Vagina (tissue), 2 donors: ENCODE measurements around the gene SRSF2. TPM values are rescaled to one million over a fixed set of nuclear protein-coding genes. Genes with fewer than 3 reads are reported as not detected.
A peak's percentile ranks its signal among the peaks of the same experiment; 100 is the strongest.
"Not testable (repeated sequence)": the region's sequence is repeated elsewhere in the genome, so short reads cannot be mapped to it uniquely, and the experiment has no call there.

Experiments used
- DNase-seq, 2 donors: peaks; one replicate each; pipeline ENCODE4 v3.0.0-alpha.2; 2017; ENCODE audit errors: extremely low spot score in 2 of 2
- H3K27ac ChIP-seq: fragments of 200-600 bp; sonication (generic); one replicate; pipeline ENCODE4 v1.5.1; 2019
- H3K27me3 ChIP-seq: fragments of 200-600 bp; sonication (generic); one replicate; pipeline ENCODE4 v1.5.1; 2019
- H3K36me3 ChIP-seq, 2 donors: fragments of 200-600 bp; sonication (generic); one replicate each; pipeline ENCODE4 v1.5.1; 2017 to 2019
- H3K4me1 ChIP-seq: fragments of 200-600 bp; sonication (generic); one replicate; pipeline ENCODE4 v1.5.1; 2019
- H3K4me3 ChIP-seq, 2 donors: fragments of 200-600 bp; sonication (generic); 1 replicate in 1 of 2; 2 replicates in 1 of 2; pipeline ENCODE4 v1.5.1; 2016 to 2019
- H3K9me3 ChIP-seq: fragments of 200-600 bp; sonication (generic); one replicate; pipeline ENCODE4 v1.5.1; 2019
- CTCF ChIP-seq, 3 experiments: fragments of 450-650 bp in 2 of 3; fragments of 200-600 bp in 1 of 3; sonication (generic) in 1 of 3; IDR thresholded peaks; one replicate each; pipeline ENCODE4 v1.5.1; 2017 to 2019; ENCODE audit warnings: antibody characterized with exemption in 3 of 3, mild to moderate bottlenecking in 2 of 3, moderate library complexity in 2 of 3
- POLR2A ChIP-seq, 2 donors: fragments of 450-650 bp; IDR thresholded peaks; one replicate each; pipeline ENCODE4 v1.6.1; 2017; ENCODE audit warnings: antibody characterized with exemption in 2 of 2, mild to moderate bottlenecking in 2 of 2, moderate library complexity in 2 of 2
- POLR2AphosphoS5 ChIP-seq, 2 donors: sonication (generic); formaldehyde crosslinking; IDR thresholded peaks; one replicate each; pipeline ENCODE4 v1.9.0; 2017; ENCODE audit warnings: antibody characterized with exemption in 2 of 2, mild to moderate bottlenecking in 2 of 2, low read depth in 1 of 2; ENCODE audit not compliant: insufficient read depth in 1 of 2
- intact Hi-C: fragments of 100-400 bp; cut with DNase I; formaldehyde crosslinking; loops from one replicate; pipeline ENCODE4 v1.15.1; 2023
- total RNA-seq: library from RNA; depleted of rRNA; stranded (reverse); fragments of >200 nt; gene quantifications from one replicate; pipeline ENCODE4 v1.2.3, GENCODE V29; 2016

The SRSF2 gene
- total RNA-seq, 1 donor from 2014 or later = 413 TPM

- peaks cover 0 to 55% of the 10 kb centered on the region in 2 donors for H3K36me3 ChIP-seq
- H3K4me1 ChIP-seq = peaks cover 64% of the 10 kb centered on the region
- no peaks in the 10 kb centered on the region for H3K9me3 ChIP-seq
- peak overlapping the region; percentile 99 for H3K27ac ChIP-seq
- no peak for TF ChIP-seq POLR2A (IDR thresholded peaks at IDR 0.05)
- intact Hi-C loops = no loop called here
- H3K27me3 ChIP-seq = no peaks in the 10 kb centered on the region
- H3K4me3 ChIP-seq = peak overlapping the region; percentile 98 to 100
- no peak for DNase-seq
These were observed 2.9 kb downstream of the SRSF2 start for GRCh38 chr17:76734080-76734840.

GRCh38 chr17:76733618-76733957 lies 3.5 kb downstream of the SRSF2 start:
- H3K9me3 ChIP-seq = no peaks in the 10 kb centered on the region
- H3K27me3 ChIP-seq = no peaks in the 10 kb centered on the region
- intact Hi-C loops = no loop called here
- H3K36me3 ChIP-seq = peaks cover 0 to 55% of the 10 kb centered on the region in 2 donors
- peaks cover 64% of the 10 kb centered on the region for H3K4me1 ChIP-seq
- H3K4me3 ChIP-seq = peak overlapping the region in 1 of 2 donors; percentile 98
- no peak overlapping the region for H3K27ac ChIP-seq
- no peak for DNase-seq
- no peak for TF ChIP-seq POLR2AphosphoS5 (IDR thresholded peaks at IDR 0.05; ENCODE audit: insufficient read depth in 1 of 2, low read depth in 1 of 2)
- TF ChIP-seq CTCF (IDR thresholded peaks at IDR 0.05) = no peak
- TF ChIP-seq POLR2A (IDR thresholded peaks at IDR 0.05) = no peak

- TF ChIP-seq CTCF (IDR thresholded peaks at IDR 0.05) (no peak), POLR2AphosphoS5 (IDR thresholded peaks at IDR 0.05; ENCODE audit: insufficient read depth in 1 of 2, low read depth in 1 of 2) (no peak), POLR2A (IDR thresholded peaks at IDR 0.05) (no peak)
- no peak for DNase-seq
- no peak overlapping the region for H3K4me3 ChIP-seq
- no peaks in the 10 kb centered on the region for H3K27me3 ChIP-seq
- peaks cover 0 to 55% of the 10 kb centered on the region in 2 donors for H3K36me3 ChIP-seq
- no peaks in the 10 kb centered on the region for H3K9me3 ChIP-seq
- no peak overlapping the region for H3K27ac ChIP-seq
- intact Hi-C loops = no loop called here
- peaks cover 65% of the 10 kb centered on the region for H3K4me1 ChIP-seq
These were observed 4.2 kb downstream of the SRSF2 start for GRCh38 chr17:76732734-76733617.

GRCh38 chr17:76731800-76732733 lies 5.1 kb downstream of the SRSF2 start:
- H3K9me3 ChIP-seq, H3K27ac ChIP-seq, DNase-seq, H3K27me3 ChIP-seq, H3K4me3 ChIP-seq, intact Hi-C loops: not testable (repeated sequence)
- H3K4me1 ChIP-seq = peaks cover 74% of the 10 kb centered on the region
- peaks cover 0 to 55% of the 10 kb centered on the region in 2 donors for H3K36me3 ChIP-seq

GRCh38 chr17:76727745-76728456 lies 9.2 kb downstream of the SRSF2 start:
- no peaks in the 10 kb centered on the region for H3K9me3 ChIP-seq
- TF ChIP-seq POLR2A (IDR thresholded peaks at IDR 0.05) = no peak
- peak overlapping the region; percentile 99 for H3K27ac ChIP-seq
- DNase-seq = no peak
- intact Hi-C loops = no loop called here
- peaks cover 70% of the 10 kb centered on the region for H3K4me1 ChIP-seq
- H3K4me3 ChIP-seq = peak overlapping the region; percentile 80 to 95
- H3K27me3 ChIP-seq = no peaks in the 10 kb centered on the region
- H3K36me3 ChIP-seq = peaks cover 0 to 49% of the 10 kb centered on the region in 2 donors
